Neural progenitor cell (in vitro differentiated cells): ENCODE measurements around the gene RNF220. TPM values are rescaled to one million over a fixed set of nuclear protein-coding genes. Genes with fewer than 3 reads are reported as not detected.

ENCODE experiments used
- DNase-seq: peaks from one replicate; pipeline ENCODE4 v3.0.0-alpha.2; 2016; ENCODE audit warnings: low spot score
- H2AFZ ChIP-seq: fragments of 200-600 bp; sonication (generic); replicated peaks from 2 replicates; pipeline ENCODE4 v1.6.1; 2016; ENCODE audit warnings: antibody characterized with exemption
- H3F3A ChIP-seq: fragments of 200-600 bp; sonication (generic); 2 replicates; pipeline ENCODE4 v1.6.1; 2016; ENCODE audit warnings: antibody characterized with exemption, low read depth
- H3K27ac ChIP-seq: fragments of 200-600 bp; sonication (generic); 2 replicates; pipeline ENCODE4 v1.5.1; 2016; ENCODE audit warnings: mild to moderate bottlenecking
- H3K27me3 ChIP-seq: fragments of 200-600 bp; sonication (generic); 2 replicates; pipeline ENCODE4 v1.6.1; 2016; ENCODE audit warnings: mild to moderate bottlenecking, moderate library complexity
- H3K36me3 ChIP-seq: fragments of 200-600 bp; sonication (generic); 2 replicates; pipeline ENCODE4 v1.5.1; 2016
- H3K4me1 ChIP-seq: fragments of 200-600 bp; sonication (generic); 2 replicates; pipeline ENCODE4 v1.6.1; 2016; ENCODE audit warnings: mixed run types
- H3K4me2 ChIP-seq: fragments of 200-600 bp; sonication (generic); 2 replicates; pipeline ENCODE4 v1.6.1; 2016
- H3K4me3 ChIP-seq: fragments of 200-600 bp; sonication (generic); 2 replicates; pipeline ENCODE4 v1.5.1; 2016
- H3K79me2 ChIP-seq: fragments of 200-600 bp; sonication (generic); 2 replicates; pipeline ENCODE4 v1.6.1; 2016; ENCODE audit warnings: low read depth
- H3K9ac ChIP-seq: fragments of 200-600 bp; sonication (generic); 2 replicates; pipeline ENCODE4 v1.6.1; 2016
- H3K9me3 ChIP-seq: fragments of 200-600 bp; sonication (generic); 2 replicates; pipeline ENCODE4 v1.5.1; 2016; ENCODE audit warnings: low read depth
- H4K20me1 ChIP-seq: fragments of 200-600 bp; sonication (generic); 2 replicates; pipeline ENCODE4 v1.6.1; 2016; ENCODE audit warnings: low read depth
- H3K27ac Mint-ChIP-seq: 3 replicates; pipeline ENCODE4 v1.8.0; 2021; ENCODE audit warnings: mixed read lengths
- H3K27me3 Mint-ChIP-seq: 2 replicates; pipeline ENCODE4 v1.8.0; 2022; ENCODE audit warnings: low read depth, mild to moderate bottlenecking, inconsistent platforms, moderate library complexity, mixed read lengths; ENCODE audit not compliant: insufficient read depth
- H3K36me3 Mint-ChIP-seq: 3 replicates; pipeline ENCODE4 v1.8.0; 2021; ENCODE audit warnings: mixed read lengths
- H3K4me1 Mint-ChIP-seq: 3 replicates; pipeline ENCODE4 v1.8.0; 2021; ENCODE audit warnings: mixed read lengths
- H3K4me3 Mint-ChIP-seq: 3 replicates; pipeline ENCODE4 v1.8.0; 2021; ENCODE audit warnings: mild to moderate bottlenecking, moderate library complexity, mixed read lengths
- H3K9me3 Mint-ChIP-seq: 3 replicates; pipeline ENCODE4 v1.8.0; 2020; ENCODE audit warnings: mixed read lengths
- CTCF ChIP-seq: fragments of 200-600 bp; sonication (generic); IDR thresholded peaks from 2 replicates; pipeline ENCODE4 v1.5.1; 2017; ENCODE audit warnings: antibody characterized with exemption, mild to moderate bottlenecking
- EZH2 ChIP-seq: fragments of 200-600 bp; sonication (generic); IDR thresholded peaks from 2 replicates; pipeline ENCODE4 v1.6.1; 2017; ENCODE audit warnings: antibody characterized with exemption, mild to moderate bottlenecking, moderate library complexity
- EZH2phosphoT487 ChIP-seq: fragments of 200-600 bp; sonication (generic); IDR thresholded peaks from 2 replicates; pipeline ENCODE4 v1.6.1; 2017; ENCODE audit warnings: antibody characterized with exemption
- total RNA-seq: library from RNA; depleted of rRNA; stranded (reverse); fragments of >200 nt; gene quantifications from 2 replicates; pipeline ENCODE4 v1.2.3, GENCODE V29; 2015; ENCODE audit warnings: low replicate concordance

Gene RNF220
- total RNA-seq, 1 donor from 2014 or later: 93.8 TPM

DNA sequence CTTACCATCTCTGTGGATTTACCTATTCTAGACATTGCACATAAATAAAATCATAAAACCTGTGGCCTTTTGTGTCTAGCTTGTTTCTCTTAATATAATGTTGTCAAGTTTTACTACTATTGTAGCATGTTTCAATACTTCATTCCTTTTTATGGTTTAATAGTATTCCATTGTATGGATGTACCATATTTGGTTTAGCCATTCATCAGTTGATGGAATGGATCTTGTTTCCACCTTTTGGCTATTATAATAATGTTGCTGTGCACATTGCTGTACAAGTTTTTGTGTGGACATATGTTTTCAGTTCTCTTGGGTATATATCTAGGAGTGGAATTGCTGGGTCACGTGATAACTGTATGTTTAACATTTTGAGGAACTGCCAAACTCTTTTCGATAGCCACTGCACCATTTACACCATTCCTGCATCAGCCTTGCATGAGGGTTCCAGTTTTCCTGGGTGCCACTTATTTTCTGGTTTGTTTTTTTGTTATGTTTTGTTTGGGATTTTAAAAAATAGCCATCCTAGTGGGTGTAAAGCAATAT, 66.9 kb downstream of the RNF220 start:
- H3K9ac ChIP-seq: no peak overlapping the region
- no peak overlapping the region for H3K4me3 ChIP-seq
- Mint-ChIP-seq H3K27me3 (peaks cover 7% of the 10 kb centered on the region), H3K9me3 (peaks cover 3% of the 10 kb centered on the region), H3K27ac (no peak overlapping the region), H3K4me1 (peaks cover 7% of the 10 kb centered on the region), H3K4me3 (no peak overlapping the region), H3K36me3 (peaks cover 1% of the 10 kb centered on the region)
- TF ChIP-seq EZH2 (no peak), CTCF (no peak), EZH2phosphoT487 (no peak)
- H3K79me2 ChIP-seq: no peaks in the 10 kb centered on the region
- no peaks in the 10 kb centered on the region for H3K36me3 ChIP-seq
- H3K27me3 ChIP-seq: no peaks in the 10 kb centered on the region
- H3K27ac ChIP-seq: no peak overlapping the region
- H3K9me3 ChIP-seq: no peaks in the 10 kb centered on the region
- H2AFZ ChIP-seq: no peak overlapping the region
- DNase-seq: no peak
- no peak overlapping the region for H3K4me2 ChIP-seq
- H3K4me1 ChIP-seq: peaks cover 5% of the 10 kb centered on the region
- no peaks in the 10 kb centered on the region for H4K20me1 ChIP-seq
- H3F3A ChIP-seq: no peaks in the 10 kb centered on the region

- Mint-ChIP-seq H3K9me3 (peaks cover 2% of the 10 kb centered on the region), H3K36me3 (peaks cover 1% of the 10 kb centered on the region), H3K4me3 (no peak overlapping the region), H3K27ac (no peak overlapping the region), H3K4me1 (peaks cover 7% of the 10 kb centered on the region), H3K27me3 (peaks cover 4% of the 10 kb centered on the region)
- Histone ChIP-seq H3K27me3 (no peaks in the 10 kb centered on the region), H3K27ac (no peak overlapping the region), H3K4me2 (no peak overlapping the region), H3K9ac (no peak overlapping the region), H3K4me3 (no peak overlapping the region), H3K79me2 (no peaks in the 10 kb centered on the region), H3K36me3 (no peaks in the 10 kb centered on the region), H4K20me1 (no peaks in the 10 kb centered on the region), H3K9me3 (no peaks in the 10 kb centered on the region), H3F3A (no peaks in the 10 kb centered on the region), H2AFZ (no peak overlapping the region), H3K4me1 (peaks cover 5% of the 10 kb centered on the region)
- no peak for DNase-seq
- no peak for TF ChIP-seq EZH2
- no peak for TF ChIP-seq CTCF
- no peak for TF ChIP-seq EZH2phosphoT487
Observed at GRCh38 chr1:44472620-44473525, 67.8 kb downstream of the RNF220 start.

DNA sequence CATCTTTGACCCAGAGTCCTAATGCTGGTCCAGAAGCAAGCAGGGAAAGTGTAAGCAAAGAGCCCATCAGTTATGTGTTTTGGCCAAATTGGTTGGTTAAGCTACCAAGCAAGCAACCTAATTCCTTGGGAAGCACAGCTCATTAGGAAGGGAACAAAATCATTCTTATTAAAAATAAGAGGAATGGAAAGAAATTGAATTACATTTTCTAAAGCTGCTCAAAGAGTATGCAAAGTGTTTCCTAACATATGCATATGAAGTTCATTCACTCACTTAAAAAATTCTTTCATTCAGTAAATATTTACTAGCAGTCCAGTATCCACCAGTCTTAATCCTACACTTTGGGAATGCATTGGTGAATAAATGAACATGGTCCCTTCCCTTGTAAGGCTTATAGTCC, 71.8 kb downstream of the RNF220 start:
- Histone ChIP-seq H2AFZ (no peak overlapping the region), H3K27ac (no peak overlapping the region), H3K4me1 (peaks cover 9% of the 10 kb centered on the region), H4K20me1 (no peaks in the 10 kb centered on the region), H3K9ac (no peak overlapping the region), H3K4me3 (no peak overlapping the region), H3K79me2 (no peaks in the 10 kb centered on the region), H3F3A (no peaks in the 10 kb centered on the region), H3K9me3 (no peaks in the 10 kb centered on the region), H3K27me3 (peaks cover 10% of the 10 kb centered on the region), H3K36me3 (no peaks in the 10 kb centered on the region), H3K4me2 (no peak overlapping the region)
- DNase-seq: no peak
- no peak for TF ChIP-seq CTCF
- no peak for TF ChIP-seq EZH2
- no peak for TF ChIP-seq EZH2phosphoT487
- H3K27me3 Mint-ChIP-seq: peaks cover 5% of the 10 kb centered on the region
- no peak overlapping the region for H3K27ac Mint-ChIP-seq
- H3K4me3 Mint-ChIP-seq: no peak overlapping the region
- peaks cover 7% of the 10 kb centered on the region for H3K4me1 Mint-ChIP-seq
- no peaks in the 10 kb centered on the region for H3K9me3 Mint-ChIP-seq
- no peaks in the 10 kb centered on the region for H3K36me3 Mint-ChIP-seq
